ENCODE measurements around the gene RTN4R.

RTN4R gene

GRCh38 chr22:20243537-20244249 lies 24.4 kb downstream of the RTN4R start:
- ChIA-PET CTCF (interaction anchor here (0.8 kb wide), 1 partner anchor 15 kb away, joined by 4 read pairs; no protein-coding TSS in a partner anchor), POLR2A (ENCODE audit: low non-redundant PET) (no interaction called here)
- peak; percentile 53 for DNase-seq (ENCODE audit: low spot score)
- H3K27ac ChIP-seq, result peak overlapping the region; percentile 63
- TF ChIP-seq CTCF (conservative IDR thresholded peaks at IDR 0.05; ENCODE audit: low read depth), result no peak

GRCh38 chr22:20243176-20243536 lies 25.0 kb downstream of the RTN4R start:
- no peak for DNase-seq (ENCODE audit: low spot score)
- peak overlapping the region; percentile 63 for H3K27ac ChIP-seq
- TF ChIP-seq CTCF (conservative IDR thresholded peaks at IDR 0.05; ENCODE audit: low read depth), result no peak
- CTCF ChIA-PET, result no interaction called here
- POLR2A ChIA-PET (ENCODE audit: low non-redundant PET), result no interaction called here

GRCh38 chr22:20242393-20243175 lies 25.5 kb downstream of the RTN4R start:
- peak overlapping the region; percentile 63 for H3K27ac ChIP-seq
- CTCF ChIA-PET, result no interaction called here

GRCh38 chr22:20241579-20242392 lies 26.3 kb downstream of the RTN4R start:
- ChIA-PET CTCF (no interaction called here), POLR2A (ENCODE audit: low non-redundant PET) (no interaction called here)
- TF ChIP-seq CTCF (conservative IDR thresholded peaks at IDR 0.05; ENCODE audit: low read depth), result no peak
- H3K27ac ChIP-seq, result 0 out of 2 replicates have a peak overlapping the region, but pooled peaks have one; percentile 3
- DNase-seq (ENCODE audit: low spot score), result peak; percentile 12

More at GRCh38 chr22:20242393-20243175, 25.5 kb downstream of the RTN4R start:
- DNase-seq (ENCODE audit: low spot score), result no peak
- no peak for TF ChIP-seq CTCF (conservative IDR thresholded peaks at IDR 0.05; ENCODE audit: low read depth)
- POLR2A ChIA-PET (ENCODE audit: low non-redundant PET), result no interaction called here

GRCh38 chr22:20240900-20241299 lies 27.2 kb downstream of the RTN4R start:
- H3K27ac ChIP-seq, result no peak overlapping the region
- no peak for TF ChIP-seq CTCF (conservative IDR thresholded peaks at IDR 0.05; ENCODE audit: low read depth)
- no peak for DNase-seq (ENCODE audit: low spot score)
- ChIA-PET CTCF (interaction anchor here (0.6 kb wide), 1 partner anchor 115 kb away, joined by 3 read pairs; no protein-coding TSS in a partner anchor), POLR2A (ENCODE audit: low non-redundant PET) (no interaction called here)

GRCh38 chr22:20240447-20240764 lies 27.7 kb downstream of the RTN4R start:
- CTCF ChIA-PET, result no interaction called here
- no peak for TF ChIP-seq CTCF (conservative IDR thresholded peaks at IDR 0.05; ENCODE audit: low read depth)
- POLR2A ChIA-PET (ENCODE audit: low non-redundant PET), result no interaction called here
- no peak overlapping the region for H3K27ac ChIP-seq
- DNase-seq (ENCODE audit: low spot score), result no peak
